HG03108 (cell line): ENCODE data around the gene PCSK9.

Experiments used
- ATAC-seq: cut with Tn5 transposase; IDR thresholded peaks from one replicate; pipeline ENCODE4 v1.9.1; 2021; ENCODE audit warnings: moderate library complexity; ENCODE audit not compliant: unreplicated experiment

PCSK9 gene

GRCh38 chr1:55039342-55040082 is at the start of gene PCSK9:
PCSK9 (plus strand) TSS chr1:55039548; CDS start chr1:55039838, 290 bp downstream.
- ATAC-seq, result no peak

- no peak for ATAC-seq
Observed at GRCh38 chr1:54989968-54990810, 49.2 kb upstream of the PCSK9 start.

- no peak for ATAC-seq
Observed at GRCh38 chr1:54990916-54991315, 48.4 kb upstream of the PCSK9 start.

- ATAC-seq, result no peak
Observed at GRCh38 chr1:54991939-54992338, 47.4 kb upstream of the PCSK9 start.

- ATAC-seq, result no peak
Observed at GRCh38 chr1:54993140-54993539, 46.2 kb upstream of the PCSK9 start.

- no peak for ATAC-seq
Observed at GRCh38 chr1:54994355-54994990, 44.9 kb upstream of the PCSK9 start.

- ATAC-seq, result no peak
Observed at GRCh38 chr1:54995013-54995760, 44.2 kb upstream of the PCSK9 start.

- ATAC-seq, result no peak
Observed at GRCh38 chr1:54995835-54996234, 43.5 kb upstream of the PCSK9 start.

- ATAC-seq, result no peak
Observed at GRCh38 chr1:54996359-54996868, 42.9 kb upstream of the PCSK9 start.

GRCh38 chr1:54996869-54997710 is 42.3 kb upstream of the PCSK9 start:
- no peak for ATAC-seq

- ATAC-seq, result no peak
Observed at GRCh38 chr1:54997711-54997986, 41.7 kb upstream of the PCSK9 start.

- no peak for ATAC-seq
Observed at GRCh38 chr1:54998100-54998499, 41.2 kb upstream of the PCSK9 start.

- ATAC-seq, result no peak
Observed at GRCh38 chr1:54998677-54999076, 40.7 kb upstream of the PCSK9 start, which contains the start of gene BSND. BSND (plus strand) TSS chr1:54998933; CDS start chr1:54999187, 254 bp downstream.

- ATAC-seq, result no peak
Observed at GRCh38 chr1:55000110-55001085, 39.0 kb upstream of the PCSK9 start.

- ATAC-seq, result no peak
Observed at GRCh38 chr1:55001311-55001710, 38.0 kb upstream of the PCSK9 start.

GRCh38 chr1:55002686-55003085 is 36.7 kb upstream of the PCSK9 start:
- no peak for ATAC-seq

GRCh38 chr1:55005351-55006140 is 33.8 kb upstream of the PCSK9 start:
- ATAC-seq, result no peak

- no peak for ATAC-seq
Observed at GRCh38 chr1:55006931-55007330, 32.4 kb upstream of the PCSK9 start.
